Measurements from ENCODE around the gene SPATA24.
"Not testable (repeated sequence)": the region's sequence is repeated elsewhere in the genome, so short reads cannot be mapped to it uniquely, and the experiment has no call there.

SPATA24 gene

GRCh38 chr5:139382807-139383206 is 21.1 kb downstream of the SPATA24 start:
- no peak for DNase-seq

- no peak for DNase-seq
These were observed 21.8 kb downstream of the SPATA24 start for GRCh38 chr5:139381837-139382761.

- no peak for DNase-seq
These were observed 24.1 kb downstream of the SPATA24 start for GRCh38 chr5:139379626-139380449.

GRCh38 chr5:139378941-139379361 is 24.9 kb downstream of the SPATA24 start:
- DNase-seq, result no peak

- no peak for DNase-seq
These were observed 25.6 kb downstream of the SPATA24 start for GRCh38 chr5:139378101-139378825.

GRCh38 chr5:139377226-139377625 is 26.7 kb downstream of the SPATA24 start:
- DNase-seq, result no peak

GRCh38 chr5:139376364-139376763 is 27.5 kb downstream of the SPATA24 start:
- no peak for DNase-seq

- no peak for DNase-seq
These were observed 29.0 kb downstream of the SPATA24 start for GRCh38 chr5:139374909-139375308.

- DNase-seq, result no peak
These were observed 32.1 kb downstream of the SPATA24 start for GRCh38 chr5:139371482-139372435.

GRCh38 chr5:139369181-139369580 is 34.7 kb downstream of the SPATA24 start:
- no peak for DNase-seq

GRCh38 chr5:139368613-139369012 is 35.3 kb downstream of the SPATA24 start:
- no peak for DNase-seq

GRCh38 chr5:139364466-139364865 is 39.4 kb downstream of the SPATA24 start:
- no peak for DNase-seq

- DNase-seq, result no peak
These were observed 40.0 kb downstream of the SPATA24 start for GRCh38 chr5:139363937-139364336.

GRCh38 chr5:139361835-139362429 is 42.0 kb downstream of the SPATA24 start:
- no peak for DNase-seq

- no peak for DNase-seq
These were observed 43.5 kb downstream of the SPATA24 start for GRCh38 chr5:139360384-139360783.

- DNase-seq, result no peak
These were observed 45.8 kb downstream of the SPATA24 start for GRCh38 chr5:139358064-139358463.

GRCh38 chr5:139355900-139356299 is 48.0 kb downstream of the SPATA24 start:
- DNase-seq, result not testable (repeated sequence)

GRCh38 chr5:139354186-139354585 is 49.7 kb downstream of the SPATA24 start:
- no peak for DNase-seq

GRCh38 chr5:139347863-139348262 is 56.0 kb downstream of the SPATA24 start:
- DNase-seq, result not testable (repeated sequence)

Measured in stimulated activated naive CD4-positive, alpha-beta T cell treated with Interleukin-2 at 50 U/mL for 16 hours (primary cell).